Stimulated activated CD4-positive, alpha-beta T cell treated with anti-CD3 and anti-CD28 coated beads, Interleukin-4, amount 100 ng/mL, for 1 hour (primary cell): ENCODE measurements around the gene CDH22.

ENCODE experiments used
- DNase-seq: peaks from one replicate; pipeline ENCODE4 v3.0.0-alpha.2; 2020

Gene CDH22

DNA sequence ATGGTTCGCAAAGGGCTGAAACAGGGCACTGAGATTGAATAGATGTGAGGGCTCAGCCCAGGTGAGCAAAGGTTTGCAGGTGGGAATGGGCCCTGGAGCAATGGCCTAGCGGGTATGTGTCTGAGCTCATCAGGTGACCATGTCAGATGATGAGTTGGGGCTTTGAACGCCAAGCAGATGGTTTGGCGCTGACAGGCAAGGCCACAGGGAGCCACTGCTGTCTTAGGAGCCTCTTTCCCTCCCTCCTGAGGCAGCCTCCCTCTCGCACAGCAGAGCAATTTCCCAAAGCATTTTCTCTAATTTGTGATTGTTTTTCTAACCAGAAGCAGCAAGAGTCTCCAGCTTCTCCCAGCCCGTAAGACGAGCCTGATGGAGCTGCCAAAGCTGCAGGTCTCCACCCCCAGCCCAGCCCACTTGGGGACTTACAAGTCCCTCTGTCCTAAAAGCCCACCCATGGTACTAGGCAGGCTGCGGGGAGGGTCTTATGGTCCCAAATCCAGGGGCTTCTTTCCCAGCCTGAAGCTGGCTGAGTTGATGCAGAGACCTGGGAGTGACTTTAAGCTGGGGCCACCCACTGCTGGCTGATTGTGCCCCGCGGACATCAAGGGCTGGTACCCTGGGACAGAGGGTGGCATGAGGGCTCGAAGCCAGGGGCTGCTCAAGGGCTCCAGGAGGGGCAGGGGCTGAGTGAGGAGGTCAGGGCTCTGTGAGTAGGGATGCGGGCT, 11.6 kb downstream of the CDH22 start:
- DNase-seq, result no peak

DNA sequence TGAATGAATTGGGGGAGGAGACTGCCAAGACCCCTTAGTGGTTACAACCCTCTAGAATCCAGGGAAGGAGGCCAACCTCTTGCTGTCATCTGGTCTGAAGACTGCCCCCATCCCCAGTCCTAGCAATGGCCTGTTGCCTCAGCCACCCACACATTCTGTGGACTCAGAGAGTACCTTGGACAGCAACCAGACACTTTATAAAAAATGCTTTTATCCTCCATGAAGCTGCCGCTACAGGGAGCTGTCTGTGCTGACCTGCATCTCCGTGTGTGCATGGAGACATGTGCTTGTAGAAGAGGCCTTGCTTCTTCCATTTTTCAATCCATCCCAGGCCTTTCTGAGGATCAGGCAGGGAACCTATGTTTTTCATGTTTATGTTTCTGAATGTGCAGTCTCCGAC, 15.2 kb downstream of the CDH22 start:
- no peak for DNase-seq

DNA sequence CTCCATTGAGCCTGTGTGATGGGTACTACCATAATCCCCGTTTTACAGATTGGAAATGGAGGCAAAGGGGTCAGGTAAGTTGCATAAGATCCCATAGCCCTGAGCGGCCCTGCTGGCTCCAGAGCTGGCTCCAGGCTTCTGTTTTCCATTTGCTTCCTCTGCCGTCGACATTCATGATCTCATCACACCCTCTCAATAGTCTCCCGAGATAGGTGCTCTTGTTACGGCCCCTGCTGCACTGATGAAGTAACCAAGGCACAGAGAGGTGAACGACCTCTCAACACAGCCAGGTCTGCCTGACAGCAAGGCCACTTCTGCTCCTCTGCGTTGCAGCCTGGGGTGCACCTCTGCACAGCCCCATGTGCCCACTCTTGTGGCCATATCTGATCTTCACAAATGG, 16.9 kb downstream of the CDH22 start:
- no peak for DNase-seq

DNA sequence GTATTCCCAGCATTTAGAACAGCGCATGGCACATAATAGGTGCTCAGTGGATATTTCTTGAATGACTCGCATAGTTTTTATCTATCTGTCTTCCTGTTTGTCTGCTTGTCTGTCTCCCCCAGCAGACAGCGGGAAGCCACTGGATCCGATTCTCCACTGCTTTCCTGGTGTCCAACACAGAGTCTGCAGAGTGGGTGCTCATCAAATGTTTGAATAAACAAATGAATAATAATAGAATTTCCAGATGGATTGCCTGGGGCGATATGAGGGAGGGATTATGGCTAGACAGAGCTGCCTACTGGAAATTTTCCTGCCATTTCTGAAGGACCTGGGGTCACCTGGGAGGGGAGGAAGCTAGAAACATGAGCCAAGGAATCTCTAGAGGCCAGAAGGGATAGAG, 18.9 kb downstream of the CDH22 start:
- no peak for DNase-seq

DNA sequence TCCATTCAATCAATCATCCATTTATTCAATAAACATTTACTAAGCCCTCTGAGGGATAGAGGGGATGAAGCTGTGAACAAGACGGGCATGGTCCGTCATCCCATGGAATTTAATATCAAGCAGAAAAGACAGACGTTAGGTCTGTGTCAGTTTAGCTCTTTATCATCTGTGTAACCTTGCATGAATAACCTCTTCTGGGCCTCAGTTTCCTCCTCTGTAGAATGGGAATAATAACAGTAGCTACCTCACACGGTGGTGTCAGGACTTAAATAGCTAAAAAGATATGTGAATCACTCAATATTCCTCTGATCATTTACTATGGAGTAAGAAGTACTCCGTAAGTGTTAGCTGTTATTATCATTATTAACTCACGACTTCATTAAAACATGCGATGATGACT, 21.3 kb downstream of the CDH22 start:
- DNase-seq, result no peak

DNA sequence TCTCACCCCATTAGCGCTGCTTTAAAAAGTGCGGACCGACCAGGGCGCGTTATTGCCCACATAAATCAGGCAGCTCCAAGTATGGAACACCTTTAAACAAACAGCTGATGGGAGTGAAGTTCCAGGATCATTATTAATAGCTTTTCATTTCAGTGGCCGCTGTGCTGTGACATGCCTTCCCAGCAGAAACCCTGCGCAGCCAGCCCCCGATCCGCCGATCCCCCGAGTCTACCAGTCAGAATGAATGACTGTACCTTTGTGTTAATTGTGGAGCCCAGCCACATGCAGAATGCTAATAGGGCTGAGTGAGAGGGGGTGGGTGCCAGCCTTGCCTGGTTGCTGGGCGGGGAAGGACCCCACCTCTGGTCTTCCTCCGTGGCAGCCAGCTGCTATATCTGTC, 21.9 kb downstream of the CDH22 start:
- DNase-seq, result no peak

DNA sequence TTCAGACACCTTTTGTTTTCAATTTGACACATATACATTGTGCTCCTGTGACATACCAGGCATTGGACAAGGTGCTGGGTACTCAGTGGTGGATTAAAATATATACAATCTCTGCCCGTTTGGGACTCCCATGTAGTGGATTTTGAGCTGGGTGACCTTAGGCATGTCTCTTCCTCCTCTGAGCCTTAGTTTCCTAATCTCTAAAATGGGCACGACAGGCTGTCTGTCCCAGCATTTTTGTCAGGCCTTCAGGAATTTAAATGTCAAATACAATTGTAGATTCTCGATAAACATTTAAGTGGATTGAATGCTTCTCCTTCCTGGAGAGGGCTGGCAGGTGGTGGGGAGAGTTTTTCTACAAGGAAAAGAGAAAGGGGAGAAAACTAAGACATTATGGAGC, 22.6 kb downstream of the CDH22 start:
- DNase-seq, result no peak

DNA sequence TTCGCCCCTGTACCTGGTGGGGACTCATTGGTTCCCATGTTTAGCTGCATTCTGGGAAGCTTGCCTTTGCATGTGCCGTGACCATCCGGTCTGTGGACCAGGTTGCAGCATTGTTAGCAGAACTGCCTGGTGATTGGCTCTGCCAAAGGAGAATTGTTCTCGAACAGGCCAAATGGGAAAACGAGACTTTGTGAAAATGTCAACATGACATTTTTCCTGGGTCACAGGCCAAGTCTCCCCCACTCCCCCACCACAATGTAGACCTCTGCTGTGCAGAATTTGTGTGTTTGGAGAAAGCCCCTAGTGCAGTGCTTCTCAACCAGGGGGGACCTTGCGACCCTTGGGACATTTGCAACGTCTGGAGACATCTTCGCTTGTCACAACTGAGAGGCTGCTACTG, 23.2 kb downstream of the CDH22 start:
- no peak for DNase-seq

DNA sequence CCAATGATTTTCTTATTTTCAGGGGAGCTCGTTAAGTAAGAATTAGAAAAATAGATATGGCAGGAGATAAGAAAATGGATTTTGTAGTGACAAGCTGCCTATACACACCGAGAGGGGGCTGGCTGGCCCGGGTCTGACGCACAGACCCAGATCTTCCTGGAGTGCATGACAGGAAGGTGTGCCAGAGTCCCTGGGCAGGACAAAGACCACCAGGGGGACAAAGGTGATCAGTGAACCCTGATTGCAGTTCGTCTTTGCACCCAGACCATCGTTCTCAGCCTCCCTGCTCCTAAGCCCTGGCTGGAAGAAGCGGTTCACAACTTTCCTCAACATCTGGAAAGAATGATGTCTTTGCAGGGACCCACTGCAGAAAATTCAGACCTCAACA, 24.3 kb downstream of the CDH22 start:
- no peak for DNase-seq

DNA sequence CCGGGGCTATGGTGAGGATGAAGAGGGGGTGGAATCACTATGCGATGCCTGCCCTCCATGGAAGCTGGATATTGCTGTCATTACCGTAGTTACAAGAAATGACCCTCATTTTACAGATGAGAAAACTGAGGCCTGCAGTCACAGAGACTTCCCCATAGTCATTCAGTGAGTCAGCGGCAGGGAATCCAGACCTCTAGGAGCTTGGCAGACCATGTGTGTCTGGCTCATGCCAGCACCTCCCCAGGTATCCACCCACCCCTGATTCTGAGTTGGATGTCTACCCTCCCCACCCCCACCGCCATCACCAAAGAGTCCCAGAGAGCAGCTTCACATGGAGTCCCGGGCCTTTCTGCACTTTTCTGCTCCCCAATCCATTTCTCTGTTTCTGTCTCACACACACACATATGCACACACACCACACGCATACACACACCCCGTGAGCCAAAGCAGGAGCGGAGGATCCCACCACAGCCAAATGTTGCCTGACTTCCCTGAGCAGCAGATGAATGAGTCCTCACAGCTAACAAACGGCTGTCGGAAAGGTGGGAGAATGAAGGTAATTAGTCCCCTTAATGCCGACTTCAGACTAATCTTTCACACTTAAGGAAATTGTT, 24.8 kb downstream of the CDH22 start:
- DNase-seq, result no peak

DNA sequence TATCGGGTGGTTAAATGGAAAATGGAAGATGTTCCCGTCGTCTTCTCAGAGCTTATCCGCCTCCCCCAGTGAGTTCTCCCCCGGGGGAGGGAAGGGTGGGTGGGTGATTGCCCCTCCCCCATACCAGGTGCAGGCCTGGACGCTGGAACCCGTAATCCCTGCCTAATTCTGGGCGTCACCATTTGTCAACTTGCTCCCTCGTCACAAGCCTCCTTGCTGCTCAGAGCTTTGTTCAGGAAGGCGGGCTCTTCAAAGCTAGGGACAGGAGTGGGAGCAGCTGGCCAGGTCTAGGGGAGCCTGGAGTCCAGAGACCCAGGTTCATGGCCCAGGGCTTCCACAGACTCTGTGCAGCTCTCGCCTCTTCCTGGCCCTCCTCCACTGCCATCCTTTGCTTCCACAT, 25.6 kb downstream of the CDH22 start:
- no peak for DNase-seq

DNA sequence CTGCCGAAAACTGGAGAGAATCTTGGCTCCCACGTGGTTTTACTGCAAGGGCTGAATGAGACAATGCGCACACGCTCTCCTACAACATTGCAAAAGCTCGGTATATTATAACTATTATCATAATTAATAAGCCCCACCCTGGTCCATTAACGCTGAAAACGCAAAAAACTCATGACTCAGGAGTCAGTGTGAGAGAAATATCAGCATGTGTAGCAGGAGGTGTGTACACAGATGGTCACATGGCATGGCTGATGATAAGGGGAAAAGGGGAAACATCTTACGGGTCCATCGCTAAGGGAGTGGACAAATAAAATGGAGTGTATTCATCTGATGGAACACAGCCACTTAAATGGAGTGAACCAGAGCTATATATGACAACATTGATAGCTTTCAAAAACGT, 29.2 kb downstream of the CDH22 start:
- no peak for DNase-seq

DNA sequence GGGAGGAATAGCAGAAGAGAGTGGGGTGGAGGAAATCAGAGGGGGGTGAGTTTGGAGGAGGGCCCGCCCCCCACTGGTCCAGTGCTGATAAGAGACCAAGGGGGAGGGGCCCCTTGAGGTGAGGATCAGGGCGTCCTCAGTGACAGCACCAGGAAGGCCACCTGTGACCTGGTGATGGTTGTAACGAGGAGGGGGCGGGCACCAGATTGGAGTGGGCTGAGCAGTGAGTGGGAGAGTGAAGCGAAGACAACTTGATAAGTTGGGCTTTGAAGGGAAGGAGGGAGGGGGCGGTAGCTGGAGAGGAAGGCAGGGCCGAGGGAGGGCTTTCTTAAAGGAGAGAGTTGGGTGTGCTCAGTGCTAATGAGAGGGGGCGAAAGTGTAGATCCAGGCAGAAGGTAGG, 30.7 kb downstream of the CDH22 start:
- no peak for DNase-seq

DNA sequence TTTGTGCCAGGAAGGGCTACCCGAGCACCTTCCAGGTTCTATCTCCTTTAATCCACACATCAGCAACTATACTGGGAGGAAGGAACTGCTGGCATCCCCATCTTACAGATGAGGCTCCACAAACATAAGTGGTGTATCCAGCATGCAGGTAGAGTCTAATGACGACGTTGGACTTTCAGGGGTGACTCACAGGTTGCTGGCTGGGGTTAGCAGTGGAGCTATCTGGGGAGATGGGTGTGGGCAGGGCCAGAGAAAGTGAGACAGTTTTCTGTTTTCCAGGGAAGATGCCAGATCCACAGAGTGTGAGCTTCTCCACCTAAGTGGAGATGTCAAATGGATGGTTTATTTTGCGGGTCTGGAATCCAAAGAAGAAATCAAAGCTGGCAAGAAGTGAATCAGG, 31.8 kb downstream of the CDH22 start:
- no peak for DNase-seq

DNA sequence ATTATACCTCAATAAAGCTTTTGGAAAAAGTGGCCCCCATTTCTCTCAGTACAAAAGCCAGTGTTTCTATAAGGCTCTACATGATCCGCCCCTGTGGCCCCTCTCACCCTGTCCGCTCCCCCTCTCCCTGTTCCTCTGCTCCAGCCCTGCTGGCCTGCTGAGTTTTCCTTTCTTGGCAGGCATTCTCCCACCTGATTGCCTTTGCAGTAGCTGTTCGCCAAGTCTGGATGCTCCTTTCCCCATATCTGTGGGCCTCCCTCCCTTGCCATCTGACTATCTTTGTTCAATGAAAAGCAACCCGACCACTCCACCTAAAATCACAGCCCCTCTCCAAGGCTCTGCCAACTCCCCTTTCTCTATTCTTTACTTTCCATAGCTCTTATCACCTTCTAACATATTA, 33.2 kb downstream of the CDH22 start:
- no peak for DNase-seq

DNA sequence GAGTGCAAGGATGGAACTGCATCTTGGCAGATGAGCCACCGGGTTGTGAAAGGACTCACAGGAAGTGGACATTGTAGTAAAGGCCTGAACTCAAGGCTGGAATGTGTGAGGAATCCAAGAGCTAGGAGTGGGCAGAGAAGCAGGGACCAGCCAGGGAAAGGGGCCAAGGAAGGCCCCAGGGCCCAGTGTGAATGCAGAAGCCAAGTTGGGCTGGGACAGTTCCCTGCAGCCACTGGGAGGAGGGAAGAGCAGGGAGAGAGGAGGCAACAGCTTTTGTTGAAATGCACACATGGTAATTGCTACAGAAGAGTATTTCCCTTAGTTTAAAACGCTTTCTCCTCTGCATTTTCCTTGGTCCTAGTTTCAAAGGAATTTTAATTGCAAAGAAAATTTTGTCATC, 34.6 kb downstream of the CDH22 start:
- DNase-seq, result no peak

DNA sequence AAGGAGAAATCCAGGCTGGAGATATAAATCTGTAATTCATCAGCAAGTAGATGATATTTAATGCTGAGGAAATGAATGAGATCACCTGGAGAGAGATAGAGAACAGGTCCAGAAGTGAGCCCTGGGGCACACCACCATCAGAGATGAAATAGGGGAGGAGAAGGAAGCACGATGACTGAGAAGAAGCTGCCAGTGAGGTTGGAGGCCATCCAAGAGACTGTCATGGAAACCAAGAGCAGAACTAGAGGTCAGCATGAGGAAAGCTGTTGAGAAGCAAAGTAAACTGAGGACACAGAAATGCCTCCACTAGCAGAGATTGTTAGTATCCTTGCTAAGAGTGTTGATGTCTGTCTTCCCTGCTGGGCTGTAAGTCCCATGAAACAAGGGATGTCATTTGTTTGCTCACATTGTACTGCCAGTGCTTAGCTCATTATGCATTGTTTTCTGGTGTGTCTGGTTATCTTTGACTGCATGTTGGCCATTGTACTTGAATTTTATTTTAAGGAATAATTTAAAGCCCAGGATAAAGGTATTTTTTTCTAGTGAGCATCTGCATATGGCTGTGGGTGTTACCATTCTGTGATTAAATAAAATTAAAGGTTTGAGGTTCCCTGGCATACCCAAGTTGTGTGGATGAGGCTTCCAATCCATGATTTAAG, 35.8 kb downstream of the CDH22 start:
- DNase-seq, result no peak

DNA sequence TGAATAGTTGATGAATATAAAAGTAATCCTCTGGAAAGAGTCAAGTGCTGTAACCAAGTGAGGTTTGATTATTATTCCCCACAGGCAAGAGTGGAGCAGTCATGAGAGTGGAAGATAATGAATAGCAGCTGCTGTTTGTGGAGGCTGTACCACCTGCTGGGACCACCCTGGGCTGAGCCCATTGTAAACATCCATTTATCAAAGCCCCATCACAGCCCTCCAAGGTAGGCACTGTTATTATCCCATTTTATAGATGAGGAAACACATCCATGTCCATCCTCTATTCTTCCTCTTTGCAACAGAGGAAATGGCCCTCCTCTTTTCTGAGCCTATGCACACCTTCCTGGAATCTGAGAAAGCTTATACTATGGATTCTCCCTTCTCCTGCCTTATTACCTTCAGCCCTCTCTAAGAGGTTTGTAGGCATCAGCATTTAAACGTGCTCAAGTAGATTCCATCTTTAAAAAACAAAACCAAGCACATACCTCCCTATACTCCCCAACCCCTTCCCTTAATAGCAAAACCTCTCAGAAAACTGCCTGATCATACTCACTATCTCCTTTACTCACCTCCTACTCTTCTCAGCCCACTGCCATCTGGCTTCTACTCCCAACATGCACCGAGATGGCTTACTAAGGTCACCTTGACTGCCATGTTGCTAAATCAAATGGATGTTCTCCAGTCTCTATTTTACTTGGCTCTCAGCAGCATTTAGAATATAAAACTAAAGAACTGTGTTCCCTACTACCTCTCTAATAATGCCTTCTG, 37.1 kb downstream of the CDH22 start:
- no peak for DNase-seq

DNA sequence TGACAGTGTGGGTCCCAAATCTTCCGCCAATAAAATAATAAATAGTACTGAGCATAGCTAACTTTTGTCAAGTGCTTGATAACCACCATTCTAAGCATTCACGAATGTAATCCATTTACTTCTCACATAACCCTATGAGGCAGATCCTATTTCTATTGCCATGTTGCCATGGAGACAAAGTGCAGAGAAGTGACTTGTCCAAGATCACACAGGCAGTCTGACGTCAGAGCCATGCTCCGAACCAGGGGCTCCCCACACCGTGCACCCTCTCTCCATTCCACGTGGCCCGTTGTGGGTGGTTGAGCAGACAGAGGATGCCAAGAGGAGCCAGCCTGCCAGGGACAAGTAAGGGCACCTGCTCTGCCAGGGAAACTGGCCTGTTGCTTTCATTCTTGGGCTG, 38.9 kb downstream of the CDH22 start:
- DNase-seq, result no peak

DNA sequence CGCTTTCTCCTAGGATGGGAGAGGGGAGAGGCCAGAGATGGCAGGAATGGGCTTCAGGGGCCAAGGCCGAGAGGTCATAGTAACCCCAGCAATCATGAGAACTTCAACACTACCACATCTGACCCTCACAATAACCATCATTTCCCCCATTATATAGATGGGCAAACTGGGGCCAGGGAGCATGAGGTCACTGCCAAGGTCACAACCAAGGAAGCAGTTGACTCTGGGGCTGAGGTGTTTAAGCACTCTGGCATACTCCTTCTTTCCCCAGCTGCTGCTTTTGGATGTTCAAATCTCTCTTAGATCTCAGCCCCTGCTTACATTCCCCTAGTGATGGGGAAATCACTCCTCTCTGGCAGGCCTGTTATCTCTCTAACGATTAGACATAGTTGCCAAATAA, 39.6 kb downstream of the CDH22 start:
- no peak for DNase-seq

DNA sequence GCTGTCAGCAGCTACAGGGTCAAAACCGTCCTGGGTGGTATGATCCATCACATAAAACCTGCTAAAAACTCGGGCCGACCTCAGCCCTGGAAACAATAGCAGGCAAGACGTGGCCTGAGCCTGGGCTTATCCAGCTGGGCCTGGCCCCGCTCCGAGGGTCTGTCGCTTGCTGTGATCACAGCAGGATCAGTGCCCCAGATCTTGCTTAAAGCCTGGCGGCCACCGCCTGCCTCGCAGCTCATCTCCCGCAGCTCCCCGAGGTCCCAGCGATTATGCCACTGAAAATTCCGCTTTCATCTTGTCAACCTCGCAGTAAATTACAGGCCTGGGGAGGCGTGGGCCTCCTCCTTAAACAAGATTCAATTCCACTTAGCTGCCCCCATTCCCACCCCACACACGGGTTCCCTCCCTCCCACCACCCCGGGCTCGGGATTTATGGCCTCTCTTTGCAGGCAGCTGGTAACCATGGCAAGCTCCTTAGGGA, 40.1 kb downstream of the CDH22 start:
- no peak for DNase-seq

DNA sequence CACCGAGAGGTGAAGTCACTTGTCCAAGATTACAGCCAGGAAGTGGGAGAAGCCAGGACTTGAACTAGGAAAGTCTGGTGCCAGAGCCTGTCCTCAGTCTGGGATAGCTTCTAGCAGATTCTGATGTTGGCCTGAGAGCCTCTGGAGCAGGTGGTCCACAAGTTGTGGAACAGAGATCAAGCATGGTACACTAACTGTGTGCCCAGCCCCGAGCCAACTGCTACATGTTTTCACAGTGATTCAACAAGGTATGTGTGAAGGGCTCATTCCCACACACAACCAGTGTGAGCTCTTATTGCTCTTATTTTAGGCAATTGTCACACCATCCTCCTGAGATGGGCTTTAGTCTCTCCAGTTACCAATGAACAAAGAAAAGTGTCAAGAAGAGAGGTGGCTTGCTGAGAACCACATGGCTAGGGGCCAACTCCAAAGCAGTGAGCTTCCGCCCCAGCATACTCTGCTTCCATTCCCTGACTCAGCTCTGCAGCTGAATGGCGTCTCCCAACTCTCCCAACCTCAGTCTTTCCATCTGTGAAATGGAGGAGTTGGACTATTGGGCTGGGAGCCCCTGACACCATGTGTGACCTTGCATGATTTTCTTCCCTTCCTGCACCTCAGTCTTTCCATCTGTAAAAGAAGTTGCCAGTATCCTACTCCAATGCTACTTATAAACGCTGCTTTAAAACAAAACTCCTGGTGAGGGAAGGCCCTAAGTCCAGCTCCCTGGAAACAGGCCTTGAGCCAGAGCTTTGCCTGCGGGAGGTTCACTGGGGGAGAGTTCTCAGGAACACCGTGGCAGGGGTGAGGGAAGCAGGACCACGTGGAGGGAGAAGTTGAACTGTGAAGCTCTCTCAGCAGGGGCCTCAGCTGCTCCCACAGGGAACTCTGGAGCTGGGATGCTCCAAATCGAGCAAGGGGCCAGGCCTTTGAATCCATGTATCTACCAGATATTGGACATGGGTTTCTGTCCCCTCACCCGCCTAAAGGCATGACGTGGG, 40.9 kb downstream of the CDH22 start:
- DNase-seq, result no peak
